Measurements from ENCODE around the gene RTN1.

The RTN1 gene

DNA sequence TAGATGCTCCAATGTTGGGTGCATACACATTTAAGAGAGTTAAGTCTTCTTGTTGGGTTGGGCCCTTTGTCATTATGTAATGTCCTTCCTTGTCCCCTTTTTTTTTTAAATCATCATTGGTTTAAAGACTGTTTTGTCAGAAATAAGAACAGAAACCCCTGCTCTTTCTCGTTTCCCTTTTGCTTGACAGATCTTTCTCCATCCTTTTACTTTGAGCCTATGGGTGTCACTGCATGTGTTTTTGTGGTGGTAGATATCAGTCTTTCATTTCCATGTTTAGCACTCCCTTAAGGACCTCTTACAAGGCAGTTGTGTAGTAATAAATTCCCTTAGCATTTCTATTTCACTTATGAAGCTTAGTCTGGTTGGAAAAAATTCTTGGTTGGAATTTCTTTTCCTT, 47.4 kb downstream of the RTN1 start:
- no peak overlapping the region for H3K4me3 ChIP-seq
- H3K36me3 ChIP-seq = peaks cover 0 to 4% (median 0%) of the 10 kb centered on the region in 3 donors
- no peak for DNase-seq
- H3K27ac ChIP-seq = no peak overlapping the region
- intact Hi-C loops (cut with DNase I; ENCODE audit: low total_unique reads) = no loop called here
- TF ChIP-seq, protein P1, sequence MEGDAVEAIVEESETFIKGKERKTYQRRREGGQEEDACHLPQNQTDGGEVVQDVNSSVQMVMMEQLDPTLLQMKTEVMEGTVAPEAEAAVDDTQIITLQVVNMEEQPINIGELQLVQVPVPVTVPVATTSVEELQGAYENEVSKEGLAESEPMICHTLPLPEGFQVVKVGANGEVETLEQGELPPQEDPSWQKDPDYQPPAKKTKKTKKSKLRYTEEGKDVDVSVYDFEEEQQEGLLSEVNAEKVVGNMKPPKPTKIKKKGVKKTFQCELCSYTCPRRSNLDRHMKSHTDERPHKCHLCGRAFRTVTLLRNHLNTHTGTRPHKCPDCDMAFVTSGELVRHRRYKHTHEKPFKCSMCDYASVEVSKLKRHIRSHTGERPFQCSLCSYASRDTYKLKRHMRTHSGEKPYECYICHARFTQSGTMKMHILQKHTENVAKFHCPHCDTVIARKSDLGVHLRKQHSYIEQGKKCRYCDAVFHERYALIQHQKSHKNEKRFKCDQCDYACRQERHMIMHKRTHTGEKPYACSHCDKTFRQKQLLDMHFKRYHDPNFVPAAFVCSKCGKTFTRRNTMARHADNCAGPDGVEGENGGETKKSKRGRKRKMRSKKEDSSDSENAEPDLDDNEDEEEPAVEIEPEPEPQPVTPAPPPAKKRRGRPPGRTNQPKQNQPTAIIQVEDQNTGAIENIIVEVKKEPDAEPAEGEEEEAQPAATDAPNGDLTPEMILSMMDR (IDR thresholded peaks at IDR 0.05) = no peak
- no peaks in the 10 kb centered on the region for H3K9me3 ChIP-seq
- no peaks in the 10 kb centered on the region for H3K27me3 ChIP-seq
- no peaks in the 10 kb centered on the region for H3K4me1 ChIP-seq

- TF ChIP-seq, protein P1 (IDR thresholded peaks at IDR 0.05) = no peak
- Histone ChIP-seq H3K36me3 (peaks cover 0 to 4% (median 0%) of the 10 kb centered on the region in 3 donors), H3K9me3 (no peaks in the 10 kb centered on the region), H3K27me3 (no peaks in the 10 kb centered on the region), H3K4me1 (peaks cover 0 to 9% (median 0%) of the 10 kb centered on the region in 4 donors), H3K27ac (no peak overlapping the region), H3K4me3 (no peak overlapping the region)
- no peak for DNase-seq
- intact Hi-C loops (cut with DNase I; ENCODE audit: low total_unique reads) = no loop called here
Measured at GRCh38 chr14:59819446-59820088, 51.0 kb downstream of the RTN1 start.

- H3K27me3 ChIP-seq = no peaks in the 10 kb centered on the region
- H3K4me1 ChIP-seq = peaks cover 0 to 17% (median 0%) of the 10 kb centered on the region in 4 donors
- no peaks in the 10 kb centered on the region for H3K9me3 ChIP-seq
- H3K36me3 ChIP-seq = peaks cover 0 to 4% (median 0%) of the 10 kb centered on the region in 3 donors
- no peak overlapping the region for H3K27ac ChIP-seq
- intact Hi-C loops (cut with DNase I; ENCODE audit: low total_unique reads) = no loop called here
- TF ChIP-seq, protein P1 (IDR thresholded peaks at IDR 0.05) = no peak
- DNase-seq = no peak
- no peak overlapping the region for H3K4me3 ChIP-seq
Measured at GRCh38 chr14:59816941-59817340, 53.6 kb downstream of the RTN1 start.

DNA sequence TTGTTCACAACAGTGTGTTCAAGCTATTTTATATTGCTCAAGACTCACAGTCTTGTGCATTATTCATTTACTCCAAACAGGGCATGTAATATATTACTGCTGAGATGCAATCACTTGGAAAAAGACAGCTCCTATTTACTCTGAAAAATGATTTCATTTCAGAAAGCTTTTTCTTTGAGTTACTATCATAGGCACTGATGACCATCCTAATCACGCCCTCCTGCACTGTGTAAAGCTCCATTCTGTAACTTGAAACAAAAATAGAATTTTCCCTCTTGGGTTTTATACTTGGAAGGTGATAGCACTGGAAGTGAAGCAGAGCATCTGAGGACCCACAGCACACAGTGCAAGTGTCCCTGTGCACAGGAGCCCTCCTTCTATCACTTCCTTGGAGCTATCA, 55.6 kb downstream of the RTN1 start:
- H3K4me1 ChIP-seq = peaks cover 0 to 17% (median 0%) of the 10 kb centered on the region in 4 donors
- TF ChIP-seq, protein P1 (IDR thresholded peaks at IDR 0.05) = no peak
- peaks cover 0 to 4% (median 0%) of the 10 kb centered on the region in 3 donors for H3K36me3 ChIP-seq
- H3K9me3 ChIP-seq = no peaks in the 10 kb centered on the region
- H3K27me3 ChIP-seq = no peaks in the 10 kb centered on the region
- no peak overlapping the region for H3K4me3 ChIP-seq
- intact Hi-C loops (cut with DNase I; ENCODE audit: low total_unique reads) = no loop called here
- no peak for DNase-seq
- H3K27ac ChIP-seq = no peak overlapping the region

GRCh38 chr14:59811815-59812214, 58.8 kb downstream of the RTN1 start:
- intact Hi-C loops (cut with DNase I; ENCODE audit: low total_unique reads) = loop anchor here (2.0 kb wide), 1 partner anchor 25 kb away; no protein-coding TSS in a partner anchor
- Histone ChIP-seq H3K27ac (no peak overlapping the region), H3K36me3 (no peaks in the 10 kb centered on the region)

More at GRCh38 chr14:59811815-59812214, 58.8 kb downstream of the RTN1 start:
- Histone ChIP-seq H3K9me3 (no peaks in the 10 kb centered on the region), H3K4me3 (no peak overlapping the region), H3K27me3 (no peaks in the 10 kb centered on the region), H3K4me1 (peaks cover 0 to 17% (median 0%) of the 10 kb centered on the region in 4 donors)
- TF ChIP-seq, protein P1 (IDR thresholded peaks at IDR 0.05) = no peak
- no peak for DNase-seq
